Spleen (tissue), 11 donors: Measurements from ENCODE around the gene ERC2. TPM values are rescaled to one million over a fixed set of nuclear protein-coding genes. Genes with fewer than 3 reads are reported as not detected.

ENCODE experiments used
- DNase-seq: peaks from one replicate; pipeline ENCODE4 v3.0.0-alpha.2; 2020
- H3K27ac ChIP-seq, 8 donors: fragments of 200-600 bp; sonication (generic) in 7 of 8; 1 replicate in 4 of 8; 2 replicates in 4 of 8; pipeline versions ENCODE4 v1.5.0 to v1.8.0; 2016 to 2021; ENCODE audit warnings: inconsistent platforms in 4 of 8, mild to moderate bottlenecking in 4 of 8, moderate library complexity in 1 of 8
- H3K27me3 ChIP-seq, 7 donors: fragments of 200-600 bp; sonication (generic) in 6 of 7; replicated peaks in 1 of 7; 1 replicate in 4 of 7; 2 replicates in 3 of 7; pipeline versions ENCODE4 v1.5.0 to v1.8.0; 2016 to 2021; ENCODE audit warnings: inconsistent platforms in 3 of 7, mild to moderate bottlenecking in 1 of 7
- H3K36me3 ChIP-seq, 6 donors: fragments of 200-600 bp; sonication (generic) in 5 of 6; 1 replicate in 4 of 6; 2 replicates in 2 of 6; pipeline versions ENCODE4 v1.5.0 to v1.8.0; 2016 to 2021; ENCODE audit warnings: inconsistent platforms in 2 of 6
- H3K4me1 ChIP-seq, 6 donors: fragments of 200-600 bp; sonication (generic) in 5 of 6; 1 replicate in 3 of 6; 2 replicates in 3 of 6; pipeline versions ENCODE4 v1.5.0 to v1.8.0; 2016 to 2021; ENCODE audit warnings: inconsistent platforms in 3 of 6
- H3K4me3 ChIP-seq, 8 donors: fragments of 200-600 bp; sonication (generic) in 7 of 8; 1 replicate in 4 of 8; 2 replicates in 4 of 8; pipeline versions ENCODE4 v1.5.0 to v1.8.0; 2016 to 2021; ENCODE audit warnings: inconsistent platforms in 4 of 8, mild to moderate bottlenecking in 4 of 8, moderate library complexity in 2 of 8
- H3K9me3 ChIP-seq, 8 donors: fragments of 200-600 bp; sonication (generic) in 7 of 8; 1 replicate in 4 of 8; 2 replicates in 4 of 8; pipeline versions ENCODE4 v1.5.0 to v1.8.0; 2016 to 2021; ENCODE audit warnings: inconsistent platforms in 4 of 8
- POLR2A ChIP-seq, 3 donors: fragments of 450-650 bp; IDR thresholded peaks; one replicate each; pipeline ENCODE4 v1.5.1; 2017; ENCODE audit warnings: antibody characterized with exemption in 3 of 3, mild to moderate bottlenecking in 1 of 3
- POLR2AphosphoS5 ChIP-seq, 3 donors: sonication (generic); formaldehyde crosslinking; IDR thresholded peaks; one replicate each; pipeline ENCODE4 v1.5.1; 2017; ENCODE audit warnings: antibody characterized with exemption in 3 of 3
- WGBS, 5 donors: extraction: QIAGEN DNeasy Blood & Tissue Kit in 3 of 5; methylation state at CpG; one replicate each; pipeline versions ENCODE4 v1.1.5 to v1.1.7; 2013 to 2018; 5-methylcytosine and 5-hydroxymethylcytosine counted together
- intact Hi-C: fragments of 100-400 bp; cut with DNase I; formaldehyde crosslinking; loops from one replicate; pipeline ENCODE4 v1.15.0; 2023; ENCODE audit warnings: low total_unique reads
- polyA plus RNA-seq, 3 donors: library from polyadenylated mRNA; stranded (reverse); fragments of 200-250 nt; gene quantifications; one replicate each; pipeline ENCODE4 v1.2.1, GENCODE V29; 2013
- total RNA-seq, 7 donors: library from RNA; depleted of rRNA in 3 of 7; stranded (reverse); fragments of >200 nt in 3 of 7; fragmentation: NEBNext Ultra II Directional in 4 of 7; extraction: Animal tissue kit (Norgen Biotek cat#: 25700) in 4 of 7; gene quantifications; one replicate each; pipeline versions ENCODE4 v1.1.0 to v1.2.1, GENCODE V29; 2016 to 2021
- TF ChIP-seq, protein P1 (sequence below), 11 experiments: fragments of 200-600 bp in 7 of 11; fragments of 450-650 bp in 4 of 11; sonication (generic) in 4 of 11; IDR thresholded peaks in 8 of 11; conservative IDR thresholded peaks in 3 of 11; 1 replicate in 7 of 11; 2 replicates in 4 of 11; pipeline versions ENCODE4 v1.4.0 to v1.8.0; 2016 to 2021; ENCODE audit warnings: antibody characterized with exemption in 11 of 11, inconsistent platforms in 4 of 11, mild to moderate bottlenecking in 1 of 11
- donor health status: healthy with polysubstance abuse.
- donor health status: DM: no; HTN: no; CAD: no; lungs with moderate emphysema.
- donor health status: DM: no; HTN: no; CAD: no.
- donor health status: Bipolar disorder and iron deficiency.
- donor health status: healthy.
- donor health status: DM: no; HTN: no; CAD: no.
- donor health status: DM: yes; HTN: yes; CAD: no.

The ERC2 gene
- total and polyA plus RNA-seq, 10 donors, result 0.04 to 4.9 (median 0.39) TPM

DNA sequence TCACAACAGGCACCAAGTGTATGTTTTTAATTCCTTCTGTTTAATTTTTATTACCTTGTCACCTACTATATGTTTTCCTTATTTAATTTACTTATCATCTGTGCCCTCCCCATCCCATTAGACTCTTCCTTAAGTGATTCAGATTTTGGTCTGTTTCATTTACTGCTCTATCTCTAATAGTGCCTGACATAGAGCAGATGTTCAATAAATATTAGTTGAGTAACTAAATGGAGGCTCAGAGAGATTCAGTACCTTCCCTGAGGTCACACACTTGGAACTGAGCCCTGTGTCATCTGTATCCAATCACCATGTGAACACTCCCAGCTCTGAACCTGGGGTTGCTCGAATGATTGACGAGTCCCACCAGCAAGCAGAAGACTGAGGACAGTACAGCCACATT lies 663.1 kb downstream of the ERC2 start:
- TF ChIP-seq POLR2AphosphoS5 (IDR thresholded peaks at IDR 0.05) (no peak), POLR2A (IDR thresholded peaks at IDR 0.05) (no peak)
- TF ChIP-seq, protein P1, sequence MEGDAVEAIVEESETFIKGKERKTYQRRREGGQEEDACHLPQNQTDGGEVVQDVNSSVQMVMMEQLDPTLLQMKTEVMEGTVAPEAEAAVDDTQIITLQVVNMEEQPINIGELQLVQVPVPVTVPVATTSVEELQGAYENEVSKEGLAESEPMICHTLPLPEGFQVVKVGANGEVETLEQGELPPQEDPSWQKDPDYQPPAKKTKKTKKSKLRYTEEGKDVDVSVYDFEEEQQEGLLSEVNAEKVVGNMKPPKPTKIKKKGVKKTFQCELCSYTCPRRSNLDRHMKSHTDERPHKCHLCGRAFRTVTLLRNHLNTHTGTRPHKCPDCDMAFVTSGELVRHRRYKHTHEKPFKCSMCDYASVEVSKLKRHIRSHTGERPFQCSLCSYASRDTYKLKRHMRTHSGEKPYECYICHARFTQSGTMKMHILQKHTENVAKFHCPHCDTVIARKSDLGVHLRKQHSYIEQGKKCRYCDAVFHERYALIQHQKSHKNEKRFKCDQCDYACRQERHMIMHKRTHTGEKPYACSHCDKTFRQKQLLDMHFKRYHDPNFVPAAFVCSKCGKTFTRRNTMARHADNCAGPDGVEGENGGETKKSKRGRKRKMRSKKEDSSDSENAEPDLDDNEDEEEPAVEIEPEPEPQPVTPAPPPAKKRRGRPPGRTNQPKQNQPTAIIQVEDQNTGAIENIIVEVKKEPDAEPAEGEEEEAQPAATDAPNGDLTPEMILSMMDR (IDR thresholded peaks at IDR 0.05 in 8 of 11, conservative IDR thresholded peaks at IDR 0.05 in 3 of 11), result no peak
- WGBS, 5 donors, result 87 to 99% (median 96%) methylated on average over 2 of the region's 2 CpGs
- intact Hi-C loops, result no loop called here
- peaks cover 0 to 5% (median 0%) of the 10 kb centered on the region in 8 donors for H3K9me3 ChIP-seq
- H3K4me1 ChIP-seq, result no peaks in the 10 kb centered on the region
- no peak overlapping the region for H3K4me3 ChIP-seq
- no peak overlapping the region for H3K27ac ChIP-seq
- H3K36me3 ChIP-seq, result no peaks in the 10 kb centered on the region
- H3K27me3 ChIP-seq, result no peaks in the 10 kb centered on the region
- no peak for DNase-seq

DNA sequence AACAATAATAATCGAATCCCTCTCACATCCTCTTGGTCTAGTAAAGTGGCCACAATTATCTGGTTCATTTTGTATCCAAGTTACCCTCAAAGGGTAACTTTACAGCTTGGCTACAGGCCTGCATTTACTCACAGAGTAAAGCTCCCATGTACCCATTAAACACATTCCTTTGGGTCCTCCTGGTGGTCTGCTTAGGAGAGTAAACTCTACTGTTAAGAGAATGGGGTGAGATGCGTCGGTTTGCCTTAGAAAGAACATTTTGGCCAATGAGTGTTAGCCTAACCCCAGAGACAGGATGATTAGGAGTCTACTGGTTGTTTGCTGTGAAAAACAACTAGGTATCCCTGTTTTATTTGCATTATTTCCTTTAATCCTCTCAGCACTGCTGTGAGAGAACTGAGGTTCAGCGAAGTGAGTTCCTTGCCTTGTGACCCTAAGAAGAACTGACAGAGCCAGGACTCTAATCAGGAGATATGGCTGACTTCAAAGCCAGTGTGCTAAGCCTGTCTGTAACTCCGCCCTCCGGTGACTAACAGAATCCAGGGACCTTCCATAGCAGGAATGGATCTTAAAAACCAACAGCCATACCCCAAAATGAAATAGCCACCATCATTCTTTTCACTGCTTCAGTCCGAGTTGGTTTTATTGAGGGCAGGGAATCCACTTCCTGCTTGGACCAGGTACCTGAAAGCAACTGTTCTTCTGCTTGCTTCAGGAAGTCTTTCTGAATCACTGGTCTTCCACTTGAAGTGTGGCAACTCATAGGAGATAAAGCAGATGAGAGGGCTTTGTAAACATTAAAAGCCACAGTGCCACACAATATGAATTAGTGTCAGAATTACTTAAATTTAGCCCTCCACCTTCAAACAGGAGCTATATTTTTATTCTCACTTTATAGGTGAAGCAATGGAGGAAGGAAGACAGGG lies 663.8 kb downstream of the ERC2 start:
- 72 to 90% (median 87%) methylated on average over 7 of the region's 7 CpGs for WGBS, 5 donors
- DNase-seq, result no peak
- peak overlapping the region in 2 of 8 donors; percentile 37 to 41 for H3K27ac ChIP-seq
- H3K4me3 ChIP-seq, result no peak overlapping the region
- no peaks in the 10 kb centered on the region for H3K4me1 ChIP-seq
- intact Hi-C loops, result no loop called here
- TF ChIP-seq POLR2A (IDR thresholded peaks at IDR 0.05), result no peak
- no peak for TF ChIP-seq POLR2AphosphoS5 (IDR thresholded peaks at IDR 0.05)
- TF ChIP-seq, protein P1 (IDR thresholded peaks at IDR 0.05 in 8 of 11, conservative IDR thresholded peaks at IDR 0.05 in 3 of 11), result no peak
- H3K36me3 ChIP-seq, result no peaks in the 10 kb centered on the region
- peaks cover 0 to 5% (median 0%) of the 10 kb centered on the region in 8 donors for H3K9me3 ChIP-seq
- H3K27me3 ChIP-seq, result no peaks in the 10 kb centered on the region

DNA sequence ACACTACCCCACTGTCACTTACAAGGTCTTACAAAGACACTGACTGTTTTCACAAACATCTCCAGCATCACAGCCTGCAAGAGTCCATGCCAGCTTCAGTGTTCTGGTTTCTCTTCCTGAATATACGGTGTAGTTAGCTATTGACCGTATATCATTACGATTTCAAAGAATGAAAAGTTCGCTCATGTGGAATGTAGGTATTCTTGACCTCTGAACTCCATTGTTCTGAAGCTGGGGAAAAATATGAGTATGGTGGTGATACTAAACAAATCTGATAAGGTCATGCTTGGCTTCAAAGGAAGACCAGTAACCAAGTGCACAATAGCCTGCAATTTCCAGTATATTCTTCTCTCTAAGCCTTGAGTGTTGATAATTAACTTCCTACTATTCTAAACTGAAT lies 665.5 kb downstream of the ERC2 start:
- no peaks in the 10 kb centered on the region for H3K36me3 ChIP-seq
- H3K9me3 ChIP-seq, result peaks cover 0 to 5% (median 0%) of the 10 kb centered on the region in 8 donors
- DNase-seq, result no peak
- intact Hi-C loops, result no loop called here
- TF ChIP-seq, protein P1 (IDR thresholded peaks at IDR 0.05 in 8 of 11, conservative IDR thresholded peaks at IDR 0.05 in 3 of 11), result no peak
- TF ChIP-seq POLR2AphosphoS5 (IDR thresholded peaks at IDR 0.05) (no peak), POLR2A (IDR thresholded peaks at IDR 0.05) (no peak)
- 66 to 79% (median 77%) methylated on average over 4 of the region's 4 CpGs for WGBS, 5 donors
- H3K27me3 ChIP-seq, result no peaks in the 10 kb centered on the region
- no peaks in the 10 kb centered on the region for H3K4me1 ChIP-seq
- no peak overlapping the region for H3K4me3 ChIP-seq
- H3K27ac ChIP-seq, result peak overlapping the region in 7 of 8 donors; percentile 10 to 68 (median 34)

DNA sequence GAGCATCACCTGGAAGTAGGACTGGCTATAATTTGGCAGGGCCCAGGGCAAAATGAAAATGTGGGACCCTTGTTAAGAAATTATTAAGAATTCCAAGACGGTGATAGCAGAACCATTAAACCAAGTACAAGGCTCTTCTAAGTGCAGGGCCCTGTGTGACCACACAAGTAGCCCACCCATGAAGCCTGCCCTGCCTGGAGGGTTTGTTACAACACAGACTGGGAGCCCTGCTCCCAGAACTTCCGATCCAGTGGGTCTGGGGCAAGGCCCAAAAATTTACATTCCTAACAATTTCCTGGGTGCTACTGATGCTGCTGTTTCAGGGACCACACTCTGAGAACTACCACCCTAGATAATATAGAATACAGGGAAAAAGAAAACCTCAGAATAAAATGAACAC lies 666.6 kb downstream of the ERC2 start:
- H3K9me3 ChIP-seq, result no peaks in the 10 kb centered on the region
- WGBS, 5 donors, result 87 to 100% (median 89%) methylated on average over 2 of the region's 2 CpGs
- no peaks in the 10 kb centered on the region for H3K27me3 ChIP-seq
- no peak for DNase-seq
- no peaks in the 10 kb centered on the region for H3K4me1 ChIP-seq
- H3K36me3 ChIP-seq, result no peaks in the 10 kb centered on the region
- H3K27ac ChIP-seq, result peak overlapping the region in 3 of 8 donors; percentile 34 to 68 (median 37)
- no peak for TF ChIP-seq POLR2A (IDR thresholded peaks at IDR 0.05)
- TF ChIP-seq, protein P1 (IDR thresholded peaks at IDR 0.05 in 8 of 11, conservative IDR thresholded peaks at IDR 0.05 in 3 of 11), result no peak
- TF ChIP-seq POLR2AphosphoS5 (IDR thresholded peaks at IDR 0.05), result no peak
- intact Hi-C loops, result no loop called here
- no peak overlapping the region for H3K4me3 ChIP-seq
